Measurements from ENCODE around the gene CLNK. TPM values are rescaled to one million over a fixed set of nuclear protein-coding genes. Genes with fewer than 3 reads are reported as not detected.

Gene CLNK
- total and polyA plus RNA-seq, 2 experiments from 2014 or later, result not detected

- WGBS (ENCODE audit: low lambda C conversion rate, missing lambda C conversion rate), result 50% methylated on average over 27 of the region's 27 CpGs
- Histone ChIP-seq H3K4me2 (peak overlapping the region; percentile 100), H2AFZ (peak overlapping the region; percentile 99)
Measured at GRCh38 chr4:10461850-10462400, 222.6 kb downstream of the CLNK start.

GRCh38 chr4:10461091-10461849 is 223.3 kb downstream of the CLNK start:
- Histone ChIP-seq H3K4me3 (peak overlapping the region; percentile 88), H3K4me1 (ENCODE audit: insufficient read depth) (peaks cover 16% of the 10 kb centered on the region), H3K27me3 (peaks cover 16% of the 10 kb centered on the region), H3K4me2 (peak overlapping the region; percentile 100), H3K27ac (no peak overlapping the region), H3K36me3 (replicated peaks; ENCODE audit: insufficient read depth, low read depth) (no peaks in the 10 kb centered on the region), H2AFZ (peak overlapping the region; percentile 99), H3K79me2 (peaks cover 6% of the 10 kb centered on the region), H3K9me2 (replicated peaks; ENCODE audit: insufficient read depth) (no peaks in the 10 kb centered on the region), H3K9me3 (ENCODE audit: low read depth) (no peaks in the 10 kb centered on the region), H4K20me1 (ENCODE audit: insufficient read depth, poor library complexity, severe bottlenecking) (no peaks in the 10 kb centered on the region)
- TF ChIP-seq CTCF (IDR thresholded peaks at IDR 0.05; ENCODE audit: poor library complexity) (peak; percentile 76), EZH2 (IDR thresholded peaks at IDR 0.05; ENCODE audit: borderline replicate concordance) (no peak), EZH2phosphoT487 (IDR thresholded peaks at IDR 0.05; ENCODE audit: low read depth, severe bottlenecking, unreplicated experiment) (no peak)
- DNase-seq (ENCODE audit: low spot score), result peak; percentile 91
- WGBS (ENCODE audit: low lambda C conversion rate, missing lambda C conversion rate), result 5% methylated on average over 71 of the region's 72 CpGs

More at GRCh38 chr4:10461850-10462400, 222.6 kb downstream of the CLNK start:
- Histone ChIP-seq H3K27ac (no peak overlapping the region), H3K36me3 (replicated peaks; ENCODE audit: insufficient read depth, low read depth) (no peaks in the 10 kb centered on the region), H3K4me1 (ENCODE audit: insufficient read depth) (peaks cover 14% of the 10 kb centered on the region), H3K9me2 (replicated peaks; ENCODE audit: insufficient read depth) (no peaks in the 10 kb centered on the region), H3K27me3 (peaks cover 16% of the 10 kb centered on the region), H3K79me2 (peaks cover 3% of the 10 kb centered on the region), H3K9me3 (ENCODE audit: low read depth) (no peaks in the 10 kb centered on the region), H3K4me3 (peak overlapping the region; percentile 88), H4K20me1 (ENCODE audit: insufficient read depth, poor library complexity, severe bottlenecking) (no peaks in the 10 kb centered on the region)
- TF ChIP-seq EZH2 (IDR thresholded peaks at IDR 0.05; ENCODE audit: borderline replicate concordance) (no peak), EZH2phosphoT487 (IDR thresholded peaks at IDR 0.05; ENCODE audit: low read depth, severe bottlenecking, unreplicated experiment) (no peak), CTCF (IDR thresholded peaks at IDR 0.05; ENCODE audit: poor library complexity) (no peak)
- no peak for DNase-seq (ENCODE audit: low spot score)

GRCh38 chr4:10460313-10461047 is 224.1 kb downstream of the CLNK start:
- WGBS (ENCODE audit: low lambda C conversion rate, missing lambda C conversion rate), result 94% methylated on average over 10 of the region's 11 CpGs
- Histone ChIP-seq H3K4me2 (peak overlapping the region; percentile 100), H4K20me1 (ENCODE audit: insufficient read depth, poor library complexity, severe bottlenecking) (no peaks in the 10 kb centered on the region), H3K4me3 (no peak overlapping the region), H3K36me3 (replicated peaks; ENCODE audit: insufficient read depth, low read depth) (no peaks in the 10 kb centered on the region), H3K79me2 (peaks cover 14% of the 10 kb centered on the region), H3K9me3 (ENCODE audit: low read depth) (no peaks in the 10 kb centered on the region), H3K9me2 (replicated peaks; ENCODE audit: insufficient read depth) (no peaks in the 10 kb centered on the region), H3K27ac (no peak overlapping the region), H2AFZ (no peak overlapping the region), H3K4me1 (ENCODE audit: insufficient read depth) (peaks cover 22% of the 10 kb centered on the region), H3K27me3 (peaks cover 16% of the 10 kb centered on the region)
- DNase-seq (ENCODE audit: low spot score), result no peak
- TF ChIP-seq EZH2 (IDR thresholded peaks at IDR 0.05; ENCODE audit: borderline replicate concordance), result no peak
- TF ChIP-seq CTCF (IDR thresholded peaks at IDR 0.05; ENCODE audit: poor library complexity), result no peak
- TF ChIP-seq EZH2phosphoT487 (IDR thresholded peaks at IDR 0.05; ENCODE audit: low read depth, severe bottlenecking, unreplicated experiment), result no peak
